ENCODE results near the gene TXNRD2.
A peak's percentile ranks its signal among the peaks of the same experiment; 100 is the strongest.

TXNRD2 gene

GRCh38 chr22:19972652-19973550 is 31.3 kb upstream of the TXNRD2 start:
- no peak for TF ChIP-seq CTCF (IDR thresholded peaks at IDR 0.05)

- no peak for TF ChIP-seq CTCF (IDR thresholded peaks at IDR 0.05)
Observed at GRCh38 chr22:19972251-19972650, 30.6 kb upstream of the TXNRD2 start.

- TF ChIP-seq CTCF (IDR thresholded peaks at IDR 0.05): no peak
Observed at GRCh38 chr22:19971276-19972124, 29.9 kb upstream of the TXNRD2 start.

GRCh38 chr22:19970479-19971275 is 29.1 kb upstream of the TXNRD2 start:
- peak; percentile 94 for TF ChIP-seq CTCF (IDR thresholded peaks at IDR 0.05)

GRCh38 chr22:19970031-19970478 is 28.4 kb upstream of the TXNRD2 start:
- TF ChIP-seq CTCF (IDR thresholded peaks at IDR 0.05): no peak

GRCh38 chr22:19969141-19969928 is 27.7 kb upstream of the TXNRD2 start:
- no peak for TF ChIP-seq CTCF (IDR thresholded peaks at IDR 0.05)
